Coronary artery (tissue), 2 donors: ENCODE data around the gene DUSP10.

Source experiments
- DNase-seq: peaks from one replicate; pipeline ENCODE4 v3.0.0-alpha.2; 2017; ENCODE audit warnings: low spot score
- H3K27ac ChIP-seq, 2 donors: fragments of 200-600 bp; sonication (generic); one replicate each; pipeline ENCODE4 v1.5.1; 2016 to 2019
- H3K4me3 ChIP-seq: fragments of 200-600 bp; sonication (generic); 2 replicates; pipeline ENCODE4 v1.5.1; 2016; ENCODE audit warnings: mild to moderate bottlenecking, moderate library complexity
- CTCF ChIP-seq: fragments of 200-600 bp; sonication (generic); IDR thresholded peaks from one replicate; pipeline ENCODE4 v1.5.1; 2019; ENCODE audit warnings: antibody characterized with exemption

The DUSP10 gene

GRCh38 chr1:221696027-221696426, 45.9 kb downstream of the DUSP10 start:
- Histone ChIP-seq H3K27ac (no peak overlapping the region), H3K4me3 (no peak overlapping the region)
- no peak for TF ChIP-seq CTCF
- DNase-seq: no peak

DNA sequence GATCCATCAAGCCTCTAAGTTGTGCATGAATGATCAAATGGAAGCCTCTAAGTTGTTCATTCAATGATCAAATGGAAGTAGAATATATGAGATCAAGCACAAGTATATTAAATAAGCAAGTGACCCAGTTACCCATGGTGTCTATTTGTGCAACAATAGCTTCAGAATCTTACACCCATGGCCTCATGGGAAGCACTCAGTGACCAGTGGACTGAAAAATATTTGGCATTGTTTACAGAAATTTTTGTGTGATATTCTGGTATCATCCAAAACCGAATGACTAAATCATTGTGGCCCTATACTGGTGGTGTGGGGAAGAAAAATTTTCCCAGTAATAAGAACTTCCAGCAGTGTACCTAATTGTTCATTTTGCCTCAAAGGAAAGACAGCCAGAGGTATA, 46.6 kb downstream of the DUSP10 start:
- TF ChIP-seq CTCF: no peak
- no peak overlapping the region for H3K27ac ChIP-seq
- no peak overlapping the region for H3K4me3 ChIP-seq
- DNase-seq: no peak

DNA sequence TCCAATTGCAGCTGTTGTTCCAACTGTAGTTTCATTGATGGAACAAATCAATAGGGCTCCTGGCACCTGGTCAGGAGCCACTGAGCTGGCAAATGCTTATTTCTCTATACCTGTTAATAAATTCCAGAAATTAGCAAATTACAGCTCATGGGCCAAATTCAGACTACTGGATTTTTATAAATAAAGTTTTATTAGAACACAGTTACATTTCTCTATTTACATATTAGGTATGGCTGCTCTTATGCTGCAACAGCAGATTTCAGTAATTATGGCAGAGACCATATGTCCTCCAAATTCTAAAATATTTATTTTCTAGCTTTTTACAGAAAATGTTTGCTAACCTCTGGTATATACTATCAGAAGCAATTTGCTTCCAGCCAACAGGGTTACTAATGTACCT, 47.8 kb downstream of the DUSP10 start:
- H3K4me3 ChIP-seq: no peak overlapping the region
- no peak for DNase-seq
- no peak overlapping the region for H3K27ac ChIP-seq
- TF ChIP-seq CTCF: no peak

DNA sequence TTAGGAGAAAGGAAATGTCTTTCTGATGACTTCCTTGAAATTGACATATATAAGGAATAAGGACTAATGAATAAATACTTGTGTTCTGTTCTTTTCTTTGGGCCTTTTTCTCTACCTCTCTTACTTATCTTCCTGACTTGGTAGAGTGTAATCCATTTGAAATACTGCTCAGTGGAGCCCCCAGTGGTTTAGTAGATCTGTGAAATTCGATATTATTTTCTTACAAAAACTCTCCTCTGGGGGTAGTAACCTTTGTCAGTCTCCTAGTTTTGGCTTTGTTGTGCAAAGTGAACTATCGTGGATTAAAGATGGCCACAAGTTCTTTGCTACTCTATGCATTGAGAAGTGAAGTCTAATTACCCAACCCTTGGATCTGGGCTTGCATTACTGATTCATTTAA, 48.8 kb downstream of the DUSP10 start:
- Histone ChIP-seq H3K4me3 (no peak overlapping the region), H3K27ac (no peak overlapping the region)
- DNase-seq: no peak
- no peak for TF ChIP-seq CTCF

GRCh38 chr1:221692643-221693042, 49.2 kb downstream of the DUSP10 start:
- Histone ChIP-seq H3K4me3 (no peak overlapping the region), H3K27ac (no peak overlapping the region)
- no peak for DNase-seq
- no peak for TF ChIP-seq CTCF

DNA sequence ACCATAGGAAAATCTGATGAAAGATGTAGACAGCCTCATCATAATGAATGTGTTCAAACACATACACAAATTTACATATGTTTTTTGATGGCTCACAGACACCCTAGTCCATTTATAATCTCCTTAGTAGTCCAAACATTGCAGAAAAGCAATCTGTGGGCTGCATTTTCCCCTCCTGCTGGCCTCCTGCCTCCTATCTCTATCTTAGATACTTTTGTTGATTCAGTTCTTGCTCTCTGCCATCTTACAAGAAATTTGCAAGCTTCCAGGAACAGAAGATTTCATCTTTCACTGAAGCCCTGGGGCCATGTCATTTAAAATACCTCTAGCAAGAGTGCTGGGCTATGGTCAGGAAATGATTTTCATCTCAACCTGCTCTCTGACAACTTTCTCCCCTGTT, 50.6 kb downstream of the DUSP10 start:
- Histone ChIP-seq H3K27ac (no peak overlapping the region), H3K4me3 (no peak overlapping the region)
- no peak for TF ChIP-seq CTCF
- no peak for DNase-seq

DNA sequence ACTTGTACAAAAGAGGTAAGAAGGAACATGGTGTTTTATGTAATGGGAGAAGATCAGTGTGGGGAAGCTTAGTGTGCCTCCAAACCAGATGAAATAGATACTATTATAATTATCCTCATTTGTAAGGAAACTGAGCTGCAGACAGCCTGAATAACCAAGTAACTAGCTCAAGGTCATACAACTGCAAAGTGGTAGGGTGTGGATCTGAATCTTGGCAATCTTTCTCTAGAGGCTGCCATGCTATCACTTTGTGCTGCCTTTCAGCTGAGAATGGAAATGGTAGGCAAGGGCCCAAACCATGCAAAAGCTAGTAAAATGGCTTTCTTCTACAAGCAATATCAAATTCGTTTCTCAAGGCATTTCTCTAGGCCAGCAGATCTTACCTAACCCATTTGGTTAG, 51.0 kb downstream of the DUSP10 start:
- H3K4me3 ChIP-seq: no peak overlapping the region
- H3K27ac ChIP-seq: no peak overlapping the region
- TF ChIP-seq CTCF: no peak
- no peak for DNase-seq
